GM19023 (cell line): ENCODE data around the gene PTPRN.
"Not testable (repeated sequence)": the region's sequence is repeated elsewhere in the genome, so short reads cannot be mapped to it uniquely, and the experiment has no call there.

ENCODE experiments used
- ATAC-seq: cut with Tn5 transposase; IDR thresholded peaks from one replicate; pipeline ENCODE4 v1.9.1; 2021; ENCODE audit warnings: mild to moderate bottlenecking, moderate library complexity; ENCODE audit not compliant: unreplicated experiment

Gene PTPRN

DNA sequence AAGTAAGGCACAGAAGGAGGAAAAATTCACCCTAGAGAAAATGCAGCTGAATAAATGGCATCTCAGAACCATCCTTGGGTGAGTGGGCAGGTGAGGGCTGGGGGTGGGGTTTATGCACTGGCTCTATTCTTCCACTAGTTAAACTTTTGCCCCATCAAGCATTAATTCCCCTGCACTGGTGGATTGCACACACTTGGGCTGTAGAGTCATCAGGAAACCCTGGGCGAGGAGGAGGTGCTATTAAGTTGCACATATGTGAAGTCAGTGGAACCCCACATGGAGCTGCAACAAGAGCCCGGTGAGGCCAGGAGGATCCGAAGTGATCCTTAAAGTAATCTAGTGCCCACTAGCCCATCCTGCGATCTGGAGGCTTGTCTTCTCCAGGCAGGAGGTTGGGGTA, 36.8 kb downstream of the PTPRN start:
- no peak for ATAC-seq

DNA sequence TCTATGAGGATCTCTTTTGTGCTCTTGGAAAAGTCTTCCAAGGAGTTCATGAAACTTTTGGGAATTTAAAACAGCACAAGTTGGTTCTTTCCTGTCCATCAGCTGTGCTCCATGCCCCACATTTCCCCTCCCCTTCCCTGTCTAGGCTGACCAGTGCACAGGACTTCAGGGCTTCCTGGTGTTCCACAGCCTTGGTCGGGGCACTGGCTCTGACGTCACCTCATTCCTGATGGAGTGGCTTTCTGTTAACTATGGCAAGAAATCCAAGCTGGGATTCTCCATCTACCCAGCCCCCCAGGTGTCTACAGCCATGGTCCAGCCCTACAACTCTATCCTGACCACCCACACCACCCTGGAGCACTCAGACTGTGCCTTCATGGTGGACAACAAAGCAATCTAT, 38.2 kb downstream of the PTPRN start:
- no peak for ATAC-seq

DNA sequence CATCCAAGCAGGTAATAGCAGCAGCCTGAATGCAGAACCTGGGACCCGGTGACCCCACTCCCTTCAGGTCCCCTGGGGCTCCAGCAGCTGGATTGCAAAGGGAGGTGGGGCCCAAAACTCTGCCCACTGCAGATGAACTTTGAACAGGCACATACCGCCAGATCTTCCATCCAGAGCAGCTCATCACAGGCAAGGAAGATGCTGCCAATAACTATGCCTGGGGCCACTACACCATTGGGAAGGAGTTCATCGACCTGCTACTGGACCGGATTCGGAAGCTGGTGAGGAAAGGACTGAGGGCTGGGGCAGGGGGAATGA, 39.2 kb downstream of the PTPRN start:
- no peak for ATAC-seq

DNA sequence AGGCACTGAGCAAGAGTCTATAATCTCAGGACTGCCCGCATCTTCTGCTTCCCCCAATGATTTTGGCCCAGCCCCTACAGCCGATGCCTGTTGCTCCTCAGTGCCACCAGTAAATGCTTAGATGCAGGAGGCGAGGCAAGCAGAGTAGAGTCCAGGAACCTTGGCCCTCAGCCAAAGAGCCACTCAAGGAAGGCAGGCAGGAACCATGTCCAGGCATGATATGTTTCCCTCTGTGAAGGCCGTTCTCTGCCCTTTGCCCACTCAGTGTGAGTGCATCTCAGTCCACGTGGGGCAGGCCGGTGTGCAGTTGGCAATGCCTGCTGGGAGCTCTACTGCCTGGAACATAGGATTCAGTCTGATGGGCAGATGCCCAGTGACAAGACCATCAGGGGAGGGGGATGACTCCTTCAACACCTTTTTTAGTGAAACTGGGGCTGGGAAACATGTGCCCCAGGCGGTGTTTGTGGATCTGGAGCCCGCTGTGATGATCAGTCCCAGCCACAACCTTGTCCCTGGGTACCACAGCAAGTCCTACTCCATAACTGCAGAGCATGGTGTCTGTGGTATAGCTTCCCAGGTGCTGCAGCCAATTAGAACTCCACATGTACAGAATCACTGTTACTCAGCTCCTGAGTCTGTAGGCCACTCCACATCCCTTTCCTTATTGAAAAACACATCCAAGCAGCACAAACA, 39.7 kb downstream of the PTPRN start:
- no peak for ATAC-seq

DNA sequence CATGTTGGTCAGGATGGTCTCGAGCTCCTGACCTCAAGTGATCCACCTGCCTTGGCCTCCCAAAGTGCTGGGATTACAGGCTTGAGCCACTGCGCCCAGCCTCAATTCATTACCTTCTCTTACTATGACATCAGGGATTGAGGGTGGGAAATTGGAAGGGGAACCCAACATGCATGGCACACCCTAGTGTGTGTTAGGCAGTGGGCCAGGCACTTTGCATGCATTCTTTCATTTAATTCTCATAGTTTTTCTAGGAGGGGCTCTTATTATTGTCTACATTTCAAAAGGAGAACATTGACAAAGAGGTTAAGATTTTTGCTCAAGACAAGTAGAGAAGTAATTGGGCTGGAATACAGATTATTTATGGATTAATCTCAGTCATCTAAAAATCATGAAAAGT, 40.9 kb downstream of the PTPRN start:
- no peak for ATAC-seq

DNA sequence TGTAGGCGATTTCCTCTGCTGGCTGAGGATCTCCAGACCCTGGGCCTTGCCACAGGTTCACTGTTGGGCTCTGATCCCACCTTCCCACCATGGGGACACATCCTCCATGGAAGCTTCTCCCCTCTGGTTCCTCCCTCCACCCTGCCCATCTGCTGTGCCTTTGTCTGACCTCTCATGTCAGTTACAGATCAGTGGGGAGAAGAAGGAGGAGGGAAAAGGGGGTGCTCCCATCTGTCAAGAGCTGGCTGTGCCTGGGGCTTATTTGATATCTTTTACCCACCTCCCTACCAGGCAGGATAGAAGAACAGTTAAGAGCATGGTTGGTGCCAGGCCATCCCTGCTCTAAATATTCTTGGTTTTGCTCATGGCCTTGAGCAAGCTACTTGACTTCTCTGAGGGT, 42.3 kb downstream of the PTPRN start:
- ATAC-seq: no peak

DNA sequence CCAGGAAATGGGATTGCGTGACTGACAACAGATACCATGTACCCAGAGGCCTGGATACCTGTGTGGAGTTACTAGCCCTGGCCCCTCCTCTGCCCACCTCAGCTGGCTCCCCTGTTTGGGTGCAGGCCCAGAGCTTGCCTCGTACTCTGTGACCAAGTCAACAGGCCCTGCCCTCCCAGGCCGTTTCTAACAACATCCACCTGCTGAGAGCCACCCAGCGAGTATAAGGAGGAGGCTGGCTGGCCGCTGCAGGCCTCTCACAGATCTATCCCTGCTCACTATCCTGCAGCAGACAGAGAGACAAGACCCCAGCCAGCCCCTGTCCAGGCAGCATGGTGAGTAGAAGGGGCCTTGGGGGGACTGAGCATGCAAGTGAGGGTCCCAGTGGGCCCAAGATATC, 43.0 kb downstream of the PTPRN start:
- no peak for ATAC-seq

DNA sequence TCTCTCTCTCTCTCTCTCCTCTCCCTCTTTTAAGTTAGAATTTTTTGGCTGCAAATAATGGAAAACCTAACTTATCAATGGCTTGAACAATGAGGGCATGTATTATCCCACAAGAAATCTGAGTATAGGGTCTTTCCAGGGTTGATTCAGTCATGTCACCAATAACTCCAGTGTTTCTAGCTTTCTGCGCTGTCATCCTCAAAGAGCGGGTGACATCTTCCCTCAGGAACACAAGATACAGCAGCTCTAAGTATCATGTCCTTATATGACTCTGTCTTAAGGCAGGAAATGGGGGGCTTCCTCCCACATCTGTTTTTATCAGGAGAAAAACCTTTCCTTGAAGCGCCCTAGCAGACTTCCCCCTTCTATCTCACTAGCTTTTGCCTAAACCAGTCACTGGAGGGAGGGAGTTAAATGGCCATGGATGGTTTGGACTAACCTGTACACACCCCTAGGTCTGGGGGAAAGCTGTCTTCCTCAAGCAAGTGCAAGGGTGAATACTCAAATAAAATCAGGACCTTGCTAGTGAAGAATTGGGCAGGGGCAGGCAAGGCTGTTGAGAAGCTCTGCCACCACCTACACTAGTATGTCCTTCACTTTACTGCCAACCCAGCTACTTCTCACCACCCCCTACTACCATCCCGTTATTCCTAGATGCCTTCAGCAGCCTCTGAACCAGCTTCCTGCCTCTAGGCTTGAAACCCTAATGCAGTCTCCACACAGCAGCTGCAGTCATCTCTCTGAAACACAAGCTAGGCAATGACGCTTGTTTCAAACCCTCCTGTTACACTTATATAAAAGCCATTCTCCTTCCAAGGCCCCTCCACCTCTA, 48.0 kb downstream of the PTPRN start:
- no peak for ATAC-seq

DNA sequence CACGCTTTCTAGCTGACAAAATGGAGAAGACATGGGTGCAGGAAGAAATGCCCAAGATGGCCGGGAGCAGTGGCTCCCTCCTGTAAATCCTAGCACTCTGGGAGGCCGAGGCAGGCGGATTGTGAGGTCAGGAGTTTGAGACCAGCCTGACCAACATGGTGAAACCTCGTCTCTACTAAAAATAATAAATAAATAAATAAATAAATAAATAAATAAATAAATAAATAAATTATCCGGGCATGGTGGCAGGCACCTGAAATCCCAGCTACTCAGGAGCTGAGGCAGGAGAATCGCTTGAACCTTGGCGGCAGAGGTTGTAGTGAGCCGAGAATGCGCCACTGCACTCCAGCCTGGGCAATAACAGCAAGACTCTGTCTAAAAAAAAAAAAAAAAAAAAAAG, 50.3 kb downstream of the PTPRN start:
- not testable (repeated sequence) for ATAC-seq

DNA sequence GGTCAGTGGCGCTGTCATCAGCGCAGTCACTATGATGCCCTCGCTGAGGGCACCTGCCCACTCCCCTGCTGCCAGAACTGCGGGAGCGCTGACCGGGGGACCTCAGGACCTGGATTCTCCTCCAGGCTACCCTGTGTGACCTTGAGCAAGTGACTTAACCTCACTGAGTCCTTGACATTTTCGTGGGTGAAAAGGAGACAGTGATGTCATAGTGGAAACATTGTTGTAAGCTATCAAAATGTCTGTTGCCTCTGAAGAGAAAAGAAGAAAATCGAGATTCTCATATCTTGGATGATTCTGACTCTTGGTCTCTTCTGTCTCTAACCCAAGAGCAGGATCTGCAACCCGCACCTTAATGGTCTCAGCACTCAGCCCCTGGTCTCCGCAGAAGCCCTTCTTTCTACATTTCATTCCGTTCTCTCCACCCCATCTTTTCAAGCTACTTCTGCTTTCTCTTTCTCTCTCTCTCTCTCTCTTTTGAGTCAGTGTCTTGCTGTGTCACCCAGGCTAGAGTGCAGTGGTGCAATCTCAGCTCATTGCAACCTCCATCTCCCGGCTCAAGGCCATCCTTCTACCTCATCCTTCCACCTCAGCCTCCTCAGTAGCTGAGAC, 54.5 kb downstream of the PTPRN start:
- peak; percentile 15 for ATAC-seq

DNA sequence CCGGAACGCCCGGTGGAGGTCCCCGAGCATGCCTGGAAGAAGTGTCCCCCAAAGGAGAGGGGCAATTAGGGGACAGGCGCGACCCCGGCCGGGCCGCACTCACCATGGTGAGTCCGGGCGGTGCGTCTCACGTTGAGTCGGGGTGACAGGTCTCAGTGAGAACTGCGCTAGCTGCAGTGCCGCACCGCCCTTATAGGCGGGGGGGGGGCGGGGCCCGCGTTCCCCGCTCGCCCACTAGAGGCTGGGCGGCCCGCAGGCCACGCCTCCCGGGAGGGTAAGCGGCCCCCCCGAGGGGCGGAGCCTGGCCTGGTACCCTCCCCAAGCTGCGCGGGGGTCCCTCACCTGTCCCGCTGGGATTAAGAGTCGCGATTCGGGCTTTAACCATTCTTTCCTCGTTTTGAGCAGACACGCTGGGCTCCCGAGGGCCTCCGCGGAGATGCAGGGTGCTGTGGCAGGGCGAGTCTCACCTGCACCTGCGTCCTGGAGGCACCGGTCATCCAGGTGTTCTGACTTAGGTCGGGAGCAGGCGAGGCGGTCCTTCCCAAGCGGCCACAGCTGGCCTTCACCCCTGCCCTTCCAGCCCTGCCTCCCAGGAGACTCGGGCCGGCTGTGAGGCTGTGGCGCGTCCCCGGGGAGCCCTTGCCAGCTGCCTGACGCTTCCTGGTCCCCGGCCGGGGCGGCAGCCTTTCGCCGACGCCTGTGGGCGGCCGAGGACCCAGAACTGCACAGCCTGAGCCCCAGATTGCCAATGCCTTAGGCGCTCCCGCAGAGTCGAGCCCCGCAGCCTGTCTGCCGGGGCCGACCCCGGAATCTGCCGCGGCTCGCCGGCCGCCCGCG, 55.2 kb downstream of the PTPRN start, which contains the start of gene TUBA4A:
Gene TUBA4A (minus strand): TSS at position 166 of the 837 bp plus-strand sequence. CDS start 60 bp downstream, at position 106.
- peak; percentile 51 for ATAC-seq

DNA sequence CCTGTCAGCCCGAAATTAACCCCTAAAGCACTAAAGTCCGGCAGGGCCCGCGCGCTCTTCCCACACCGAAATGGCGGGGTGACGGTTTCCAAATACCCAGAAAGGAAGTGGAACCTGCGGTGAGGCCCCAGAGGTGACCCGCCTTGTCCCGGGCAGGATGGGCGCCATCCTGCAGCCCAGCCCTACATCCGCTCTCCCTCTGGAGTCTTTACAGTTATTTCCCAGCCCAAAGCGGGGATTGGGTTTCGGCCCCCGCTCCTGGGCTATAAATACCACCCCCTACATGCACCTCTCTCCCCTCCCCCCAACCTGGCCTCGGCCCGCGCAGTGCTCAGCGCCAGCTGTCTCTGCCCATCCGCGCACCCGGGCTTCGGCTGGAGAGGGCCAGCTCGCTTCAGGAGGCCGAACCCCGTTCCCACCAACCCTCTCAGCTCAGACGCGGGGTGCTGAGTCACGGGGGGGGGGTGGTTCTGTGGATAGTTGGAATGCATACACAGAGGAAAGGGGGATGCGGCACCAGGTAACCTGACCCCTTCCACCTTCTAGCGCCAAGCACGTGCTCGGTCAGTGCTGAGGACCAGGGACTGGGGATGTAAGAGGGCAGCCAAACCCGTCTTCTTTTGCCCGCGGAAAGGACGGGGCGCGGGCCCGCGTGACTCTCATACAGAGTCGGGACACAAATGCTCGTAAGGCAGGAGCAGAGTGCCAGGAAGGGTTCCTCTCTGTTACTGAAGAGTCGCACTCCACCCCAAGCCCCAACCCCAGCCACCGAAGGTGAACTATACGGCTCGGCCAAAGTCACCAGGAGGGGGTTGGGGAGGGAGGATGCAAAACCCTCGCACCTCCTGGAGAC, 56.1 kb downstream of the PTPRN start, which contains the start of gene TUBA4B:
Gene TUBA4B (plus strand): TSS at position 344 of the 853 bp plus-strand sequence. CDS start 165 bp downstream, at position 509.
- ATAC-seq: peak; percentile 14

DNA sequence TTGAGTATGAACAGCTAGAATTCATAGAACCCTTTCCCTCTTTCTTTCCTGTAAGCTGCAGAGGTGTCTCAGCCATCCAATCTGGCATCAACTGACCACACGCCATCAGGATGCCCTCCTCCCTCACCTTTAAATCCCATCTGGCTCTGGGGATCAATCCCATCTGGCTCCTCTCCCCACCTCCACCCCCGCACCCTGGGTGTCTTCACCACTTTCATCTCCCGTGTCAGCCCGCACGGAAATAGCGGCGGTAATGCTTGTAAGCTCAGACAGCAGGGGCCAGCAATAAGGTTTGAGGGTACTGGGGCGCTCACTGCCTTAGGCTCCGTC, 56.7 kb downstream of the PTPRN start:
- no peak for ATAC-seq

DNA sequence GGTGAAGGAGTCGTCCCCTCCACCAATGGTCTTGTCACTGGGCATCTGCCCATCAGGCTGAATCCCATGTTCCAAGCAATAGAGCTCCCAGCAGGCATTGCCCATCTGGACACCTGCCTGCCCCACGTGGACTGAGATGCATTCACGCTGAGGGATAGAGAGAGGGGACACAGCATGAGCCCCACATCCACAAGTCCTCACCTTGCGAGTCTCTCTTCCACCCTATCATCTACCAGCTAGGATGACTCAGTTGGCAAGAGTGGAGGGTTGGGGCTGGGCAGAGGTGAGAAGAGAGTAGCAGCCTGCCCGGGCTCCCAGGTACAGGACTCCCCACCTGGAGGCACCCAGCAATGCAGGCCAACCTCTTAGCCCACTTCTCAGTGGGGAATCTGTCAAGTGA, 57.1 kb downstream of the PTPRN start:
- ATAC-seq: no peak

DNA sequence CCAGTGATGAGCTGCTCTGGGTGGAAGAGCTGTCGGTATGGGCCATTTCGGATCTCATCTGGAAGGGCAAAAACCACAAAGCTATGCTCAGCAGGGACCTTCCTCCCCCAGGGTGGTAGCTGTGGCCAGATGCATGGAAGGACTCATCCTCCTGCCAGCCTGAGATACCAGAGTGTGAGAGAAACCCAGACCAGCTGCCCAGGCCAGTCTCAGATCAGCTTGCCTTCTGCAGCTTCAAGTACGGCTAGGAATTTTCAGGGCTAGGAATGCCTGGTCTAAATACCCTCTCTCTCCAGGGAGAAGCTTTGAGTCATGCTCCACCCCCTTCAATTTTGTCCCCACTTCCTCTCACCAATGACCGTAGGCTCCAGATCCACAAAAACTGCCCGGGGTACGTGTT, 57.5 kb downstream of the PTPRN start:
- ATAC-seq: no peak

DNA sequence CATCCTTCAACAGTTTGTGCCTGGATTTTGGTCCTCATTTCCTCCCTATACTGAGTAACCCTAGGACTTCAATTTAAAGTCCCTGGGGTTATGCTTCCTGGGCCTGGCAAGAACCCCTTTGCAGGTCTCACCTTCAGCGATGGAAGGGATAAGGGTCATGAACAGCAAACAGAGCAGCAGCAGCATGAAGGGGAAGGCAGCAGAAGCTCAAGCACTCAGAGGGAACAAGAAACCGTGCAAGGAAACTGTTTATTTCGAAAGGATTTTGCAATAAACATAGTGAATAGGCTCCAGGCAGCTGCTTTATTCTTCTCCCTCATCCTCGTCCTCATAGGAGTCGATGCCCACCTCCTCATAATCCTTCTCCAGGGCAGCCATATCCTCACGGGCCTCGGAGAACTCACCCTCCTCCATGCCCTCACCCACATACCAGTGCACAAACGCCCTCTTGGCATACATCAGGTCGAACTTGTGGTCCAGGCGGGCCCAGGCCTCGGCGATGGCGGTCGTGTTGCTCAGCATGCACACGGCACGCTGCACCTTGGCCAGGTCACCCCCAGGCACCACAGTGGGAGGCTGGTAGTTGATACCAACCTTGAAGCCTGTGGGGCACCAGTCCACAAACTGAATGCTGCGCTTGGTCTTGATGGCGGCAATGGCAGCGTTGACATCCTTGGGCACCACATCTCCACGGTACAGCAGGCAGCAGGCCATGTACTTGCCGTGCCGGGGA, 59.0 kb downstream of the PTPRN start:
- ATAC-seq: no peak

DNA sequence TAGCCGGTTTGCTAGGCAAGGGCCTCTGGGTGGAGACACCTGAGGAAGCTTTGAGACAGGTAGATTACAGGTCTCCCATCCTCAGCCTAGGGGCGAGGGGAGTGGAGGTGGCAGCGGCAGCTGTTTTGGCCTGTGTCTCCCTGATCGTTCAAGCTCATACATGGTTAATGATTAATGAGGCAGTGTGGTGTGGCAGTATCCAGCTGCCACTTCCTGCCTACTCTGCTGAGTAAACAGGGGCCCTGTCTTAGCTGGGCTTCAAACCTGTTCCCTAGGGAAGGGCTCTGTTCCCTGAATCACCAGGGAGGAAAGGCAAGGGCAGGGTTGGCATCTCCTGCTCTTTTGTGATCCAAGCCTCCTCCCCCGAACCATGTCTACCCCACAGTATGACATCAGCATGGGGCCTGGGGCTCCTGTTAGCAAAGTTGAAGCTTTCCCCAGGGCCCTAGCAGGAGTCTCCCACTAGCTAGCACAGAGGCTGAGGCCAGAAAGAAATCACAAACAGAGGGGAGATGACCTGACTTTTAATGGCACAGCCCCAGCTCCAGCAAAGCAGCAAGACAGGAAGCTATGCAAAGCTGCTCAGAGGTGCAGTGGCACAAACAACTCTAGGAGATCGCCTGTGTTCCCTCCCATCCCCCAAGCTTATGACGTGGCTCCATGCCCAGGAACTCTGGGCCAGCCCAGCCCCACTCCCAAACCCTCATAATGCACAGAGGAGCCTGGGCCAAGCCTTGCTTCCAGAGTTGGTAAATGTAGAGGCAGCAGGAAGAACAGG, 59.8 kb downstream of the PTPRN start:
- peak; percentile 34 for ATAC-seq

DNA sequence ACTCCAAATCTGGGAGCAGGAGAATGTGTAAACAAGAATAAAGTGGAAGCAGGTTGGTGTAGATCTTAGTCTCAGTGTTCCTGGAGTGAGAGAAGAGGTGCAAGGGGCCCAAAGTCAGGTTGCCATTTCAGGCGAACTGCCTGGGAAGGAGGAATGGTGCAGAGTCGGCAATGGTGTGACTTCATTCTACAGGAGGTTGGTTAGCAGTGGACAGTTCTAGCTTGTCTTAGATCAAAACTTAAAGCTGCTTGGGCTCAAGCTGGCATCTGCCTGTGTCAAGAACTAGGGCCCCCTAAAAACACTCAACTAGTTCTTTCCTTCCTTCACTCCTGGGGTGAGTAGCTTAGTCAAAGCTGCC, 60.4 kb downstream of the PTPRN start:
- ATAC-seq: no peak
